ENCODE data around the gene TFIP11.

DNA sequence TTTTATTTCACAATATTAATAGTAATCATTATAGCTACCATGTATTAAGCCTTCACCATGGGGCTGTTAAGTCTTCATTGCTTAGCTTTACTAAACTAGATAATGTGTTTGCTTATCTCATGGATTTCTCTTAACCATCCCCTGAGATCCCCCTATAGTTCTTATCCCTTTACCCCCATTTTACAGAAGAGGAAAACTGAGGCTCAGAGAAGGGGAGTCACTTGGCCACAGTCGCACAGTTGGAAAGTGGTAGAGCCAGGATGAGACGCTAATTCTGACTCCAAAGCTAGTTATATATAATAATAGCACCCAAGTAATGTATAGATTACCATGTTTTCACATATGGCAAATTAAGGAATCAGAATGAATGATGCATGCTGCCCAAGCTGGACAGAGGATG is 9.7 kb upstream of the TFIP11 start:
- TF ChIP-seq, protein P1, sequence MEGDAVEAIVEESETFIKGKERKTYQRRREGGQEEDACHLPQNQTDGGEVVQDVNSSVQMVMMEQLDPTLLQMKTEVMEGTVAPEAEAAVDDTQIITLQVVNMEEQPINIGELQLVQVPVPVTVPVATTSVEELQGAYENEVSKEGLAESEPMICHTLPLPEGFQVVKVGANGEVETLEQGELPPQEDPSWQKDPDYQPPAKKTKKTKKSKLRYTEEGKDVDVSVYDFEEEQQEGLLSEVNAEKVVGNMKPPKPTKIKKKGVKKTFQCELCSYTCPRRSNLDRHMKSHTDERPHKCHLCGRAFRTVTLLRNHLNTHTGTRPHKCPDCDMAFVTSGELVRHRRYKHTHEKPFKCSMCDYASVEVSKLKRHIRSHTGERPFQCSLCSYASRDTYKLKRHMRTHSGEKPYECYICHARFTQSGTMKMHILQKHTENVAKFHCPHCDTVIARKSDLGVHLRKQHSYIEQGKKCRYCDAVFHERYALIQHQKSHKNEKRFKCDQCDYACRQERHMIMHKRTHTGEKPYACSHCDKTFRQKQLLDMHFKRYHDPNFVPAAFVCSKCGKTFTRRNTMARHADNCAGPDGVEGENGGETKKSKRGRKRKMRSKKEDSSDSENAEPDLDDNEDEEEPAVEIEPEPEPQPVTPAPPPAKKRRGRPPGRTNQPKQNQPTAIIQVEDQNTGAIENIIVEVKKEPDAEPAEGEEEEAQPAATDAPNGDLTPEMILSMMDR (IDR thresholded peaks at IDR 0.05; ENCODE audit: low read length): no peak
- TF ChIP-seq EZH2 (IDR thresholded peaks at IDR 0.05; ENCODE audit: borderline replicate concordance, low read length): no peak
